KBM-7 (cell line): Measurements from ENCODE around the gene ESR1.
"Not testable (repeated sequence)": the region's sequence is repeated elsewhere in the genome, so short reads cannot be mapped to it uniquely, and the experiment has no call there.

ENCODE experiments used
- DNase-seq: peaks from one replicate; pipeline ENCODE4 v3.0.0-alpha.2; 2015
- in situ Hi-C: fragments of 300-500 bp; cut with MboI; formaldehyde crosslinking; loops from 2 replicates; pipeline ENCODE4 v1.14.3; 2020; ENCODE audit warnings: low sequenced_read_pairs, low pct_unique_long_range_greater_than_20kb, mixed read lengths

The ESR1 gene

GRCh38 chr6:151876122-151876521 lies 68.6 kb downstream of the ESR1 start:
- in situ Hi-C loops = no loop called here
- no peak for DNase-seq

- no peak for DNase-seq
- in situ Hi-C loops = no loop called here
Measured at GRCh38 chr6:151877458-151877857, 70.0 kb downstream of the ESR1 start.

DNA sequence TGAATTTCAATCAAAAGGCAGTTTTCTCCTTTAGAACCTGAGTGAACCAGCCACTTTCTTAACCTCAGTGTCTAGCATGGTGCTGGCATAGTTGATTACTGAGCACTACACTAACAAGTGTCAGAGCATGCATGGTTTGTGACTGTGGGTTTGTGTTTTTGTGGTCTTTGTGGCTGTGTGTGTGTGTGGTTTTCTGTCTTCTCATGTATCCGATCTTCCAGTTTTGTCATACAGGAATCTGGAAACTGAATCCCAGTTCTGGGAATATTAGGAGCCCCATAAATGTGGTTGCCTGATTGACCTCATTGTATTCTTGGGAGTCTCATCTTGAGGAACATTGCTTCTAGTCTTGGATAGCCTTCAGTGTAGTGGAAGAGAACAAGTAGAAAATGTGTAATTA lies 73.7 kb downstream of the ESR1 start:
- in situ Hi-C loops = no loop called here
- DNase-seq = no peak

DNA sequence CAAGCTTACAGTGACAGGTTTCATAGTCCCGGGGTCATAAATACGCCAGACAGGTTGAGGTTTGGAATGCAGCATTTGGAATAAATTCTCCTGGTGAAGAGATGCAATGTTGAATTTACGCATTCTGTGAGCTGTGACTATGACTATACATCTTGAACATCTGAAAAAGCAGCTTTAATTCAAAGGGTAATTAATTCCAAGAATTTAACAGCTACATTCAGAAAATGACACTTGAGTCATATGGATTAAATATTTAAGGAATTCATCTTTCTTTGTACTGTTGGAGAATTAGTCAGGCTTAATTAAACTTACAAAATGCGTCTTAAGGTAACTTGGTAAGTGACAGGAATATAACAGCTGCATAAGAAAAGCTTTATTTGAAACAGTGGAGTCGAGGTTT lies 74.7 kb downstream of the ESR1 start:
- DNase-seq = no peak
- in situ Hi-C loops = no loop called here

- in situ Hi-C loops = no loop called here
- DNase-seq = no peak
Measured at GRCh38 chr6:151885234-151885633, 77.8 kb downstream of the ESR1 start.

DNA sequence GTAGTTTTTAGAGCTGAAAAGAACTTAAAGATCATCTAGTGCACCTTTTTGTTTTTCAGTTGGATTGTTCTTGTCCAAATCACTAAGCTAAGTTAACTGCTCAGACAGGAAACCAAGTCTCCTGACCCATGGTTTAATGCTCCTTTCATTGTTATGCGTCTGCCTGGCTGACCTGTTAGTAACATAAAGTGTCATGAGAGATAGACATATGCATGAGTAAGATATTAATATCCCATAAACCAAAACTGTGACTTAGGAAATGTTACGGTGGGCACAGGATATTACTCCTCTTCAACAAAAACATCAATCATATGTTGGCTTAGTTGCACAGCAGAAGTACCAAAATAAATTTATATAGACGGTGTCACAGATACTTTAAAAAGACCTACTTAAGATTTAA lies 84.0 kb downstream of the ESR1 start:
- in situ Hi-C loops = no loop called here
- no peak for DNase-seq

- in situ Hi-C loops, DNase-seq: not testable (repeated sequence)
Measured at GRCh38 chr6:151894426-151894825, 86.9 kb downstream of the ESR1 start.

- in situ Hi-C loops, DNase-seq: not testable (repeated sequence)
Measured at GRCh38 chr6:151899221-151899620, 91.7 kb downstream of the ESR1 start.

DNA sequence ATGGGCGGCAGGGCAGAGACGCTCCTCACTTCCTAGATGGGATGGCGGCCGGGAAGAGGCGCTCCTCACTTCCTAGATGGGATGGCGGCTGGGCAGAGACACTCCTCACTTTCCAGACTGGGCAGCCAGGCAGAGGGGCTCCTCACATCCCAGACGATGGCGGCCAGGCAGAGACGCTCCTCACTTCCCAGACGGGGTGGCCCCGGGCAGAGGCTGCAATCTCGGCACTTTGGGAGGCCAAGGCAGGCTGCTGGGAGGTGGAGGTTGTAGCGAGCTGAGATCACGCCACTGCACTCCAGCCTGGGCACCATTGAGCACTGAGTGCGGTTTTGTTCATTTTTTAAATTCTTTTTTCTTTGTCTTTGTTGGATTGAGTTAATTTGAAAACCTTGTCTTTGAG lies 92.3 kb downstream of the ESR1 start:
- DNase-seq, in situ Hi-C loops: not testable (repeated sequence)

GRCh38 chr6:151900256-151900655 lies 92.8 kb downstream of the ESR1 start:
- in situ Hi-C loops = no loop called here
- DNase-seq = no peak

DNA sequence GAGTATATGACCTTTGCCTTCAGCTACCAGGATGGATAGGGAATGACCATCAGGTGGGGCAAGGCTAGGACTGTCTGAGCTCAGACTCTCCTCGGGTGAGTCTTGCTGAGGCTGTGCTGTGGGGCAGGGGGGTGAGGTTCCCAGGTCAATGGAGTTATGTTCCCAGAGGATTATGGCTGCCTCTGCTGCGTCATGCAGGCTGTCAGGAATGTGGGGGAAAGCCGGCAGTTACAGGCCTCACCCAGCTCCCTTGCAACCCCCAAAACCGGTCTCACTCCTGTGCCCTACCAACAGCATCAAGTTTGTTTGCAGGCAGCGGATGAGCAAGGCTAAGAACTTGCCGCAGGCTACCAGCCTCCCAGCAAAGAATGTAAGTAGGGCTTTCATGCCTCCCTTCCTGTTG lies 93.5 kb downstream of the ESR1 start:
- DNase-seq = no peak
- in situ Hi-C loops = no loop called here

GRCh38 chr6:151904631-151905030 lies 97.1 kb downstream of the ESR1 start:
- DNase-seq = no peak
- in situ Hi-C loops = no loop called here

DNA sequence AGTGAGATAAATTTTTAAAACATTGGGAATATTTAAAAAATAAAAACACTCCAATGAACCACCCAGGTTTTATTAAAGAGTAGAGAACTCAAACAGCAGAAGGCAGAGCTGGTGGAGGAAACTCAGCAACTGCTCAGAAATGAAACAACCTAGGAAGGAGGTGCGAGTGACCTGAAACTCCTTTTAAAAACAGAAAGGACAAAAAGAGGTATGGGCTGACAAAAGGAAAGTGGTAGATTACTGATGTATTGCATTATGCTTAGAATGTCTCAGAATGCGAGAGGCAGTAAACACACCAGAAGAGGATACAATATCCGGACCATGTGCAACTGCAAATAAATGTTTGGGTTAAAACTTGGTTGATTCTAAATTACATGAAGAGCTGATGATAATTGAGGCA lies 97.6 kb downstream of the ESR1 start:
- in situ Hi-C loops = no loop called here
- no peak for DNase-seq

DNA sequence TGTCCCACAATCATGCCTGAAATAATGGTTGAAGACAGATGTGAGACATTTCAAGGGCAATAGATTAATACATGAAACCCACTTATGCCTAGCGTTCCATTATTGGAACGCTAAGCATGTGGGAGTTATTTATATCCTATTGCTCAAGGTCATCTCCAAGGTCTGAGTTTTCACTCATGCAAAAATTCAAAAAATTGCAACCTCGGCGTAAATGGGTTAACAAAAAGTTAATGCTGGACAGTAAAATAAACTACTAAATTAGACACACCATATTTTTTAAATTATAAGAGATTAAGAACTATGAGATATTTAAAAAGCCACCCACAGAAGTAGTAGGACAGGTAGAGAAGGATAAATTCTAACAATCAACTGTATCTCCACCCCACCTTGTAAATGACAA lies 98.4 kb downstream of the ESR1 start:
- in situ Hi-C loops = no loop called here
- no peak for DNase-seq

DNA sequence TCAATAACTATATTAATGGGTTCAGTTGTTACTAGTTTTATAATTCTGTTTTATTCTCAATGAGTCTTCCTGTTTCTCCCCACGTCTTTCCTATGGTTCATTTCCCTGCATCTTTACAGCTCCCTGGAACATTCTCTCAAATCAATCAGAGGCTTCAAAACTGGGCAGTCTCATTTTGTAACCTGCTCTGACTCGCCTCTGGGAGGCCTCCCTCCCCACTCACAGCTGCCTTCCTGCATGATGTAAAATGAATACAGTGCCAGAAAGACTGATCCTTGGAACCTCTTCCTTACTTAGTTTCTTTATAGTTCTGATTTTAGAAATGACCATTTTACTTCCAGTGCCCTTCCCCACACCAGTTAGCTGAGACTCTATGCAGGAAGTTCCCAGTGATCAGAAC lies 103.9 kb downstream of the ESR1 start:
- no peak for DNase-seq
- in situ Hi-C loops = no loop called here

GRCh38 chr6:151914484-151914883 lies 107.0 kb downstream of the ESR1 start:
- in situ Hi-C loops = no loop called here
- DNase-seq = no peak

GRCh38 chr6:151916075-151916474 lies 108.6 kb downstream of the ESR1 start:
- no peak for DNase-seq
- in situ Hi-C loops = no loop called here

DNA sequence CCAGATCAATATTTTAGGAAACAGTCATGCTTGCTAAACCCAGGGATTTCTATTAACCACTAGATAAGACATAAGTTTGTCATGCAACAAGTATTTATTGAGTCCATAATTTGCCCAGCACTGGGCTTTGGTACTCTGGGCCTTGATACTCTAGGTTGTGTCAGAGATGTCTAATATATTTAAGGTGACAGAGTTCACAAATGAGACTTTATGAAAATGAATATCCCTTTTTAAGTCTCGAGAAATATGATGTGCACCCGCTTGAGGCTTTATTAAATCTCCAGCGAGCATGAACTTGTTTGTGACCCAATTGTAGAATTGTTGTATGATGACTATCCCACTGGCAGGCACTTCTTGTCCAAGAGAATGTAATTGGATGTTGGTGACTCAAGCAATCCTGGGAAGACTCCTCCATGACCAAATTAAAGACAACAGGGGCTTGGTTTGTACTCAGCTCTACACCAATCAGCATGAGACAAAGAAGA lies 109.2 kb downstream of the ESR1 start:
- in situ Hi-C loops = no loop called here
- no peak for DNase-seq

- no peak for DNase-seq
- in situ Hi-C loops = no loop called here
Measured at GRCh38 chr6:151917531-151918329, 110.2 kb downstream of the ESR1 start.

- DNase-seq = no peak
- in situ Hi-C loops = no loop called here
Measured at GRCh38 chr6:151940307-151940706, 132.8 kb downstream of the ESR1 start.
